Fibroblast of gingiva (primary cell): ENCODE measurements around the gene CIDEA.
A peak's percentile ranks its signal among the peaks of the same experiment; 100 is the strongest.
"Not testable (repeated sequence)": the region's sequence is repeated elsewhere in the genome, so short reads cannot be mapped to it uniquely, and the experiment has no call there.

Source experiments
- DNase-seq: peaks from one replicate; pipeline ENCODE4 v3.0.0-alpha.2; 2011; ENCODE audit warnings: low read depth

Gene CIDEA

GRCh38 chr18:12239431-12239830 lies 14.7 kb upstream of the CIDEA start:
- no peak for DNase-seq

DNA sequence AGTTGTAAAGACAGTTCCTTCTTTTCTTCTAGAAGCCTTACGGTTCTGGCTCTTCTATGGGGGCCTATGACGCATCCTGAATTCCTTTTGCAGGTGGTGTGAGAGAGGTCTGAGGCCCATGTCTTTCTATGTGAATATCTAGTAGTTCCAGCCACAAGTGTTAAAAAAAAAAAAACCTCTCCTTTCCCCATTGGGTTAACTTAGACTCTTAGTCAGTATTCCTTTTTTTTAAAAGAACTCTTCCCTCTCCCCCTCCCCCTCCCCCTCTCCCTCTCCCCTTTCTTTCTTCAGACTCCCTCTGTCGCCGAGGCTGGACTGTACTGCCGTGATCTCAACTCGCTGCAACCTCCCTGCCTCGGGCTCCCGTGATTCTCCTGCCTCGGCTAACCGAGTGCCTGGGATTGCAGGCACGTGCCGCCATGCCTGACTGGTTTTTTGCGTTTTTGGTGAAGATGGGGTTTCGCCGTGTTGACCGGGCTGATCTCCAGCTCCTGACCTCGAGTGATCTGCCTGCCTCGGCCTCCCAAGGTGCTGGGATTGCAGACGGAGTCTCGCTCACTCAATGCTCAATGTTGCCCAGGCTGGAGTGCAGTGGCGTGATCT lies 11.4 kb upstream of the CIDEA start:
- DNase-seq, result no peak

DNA sequence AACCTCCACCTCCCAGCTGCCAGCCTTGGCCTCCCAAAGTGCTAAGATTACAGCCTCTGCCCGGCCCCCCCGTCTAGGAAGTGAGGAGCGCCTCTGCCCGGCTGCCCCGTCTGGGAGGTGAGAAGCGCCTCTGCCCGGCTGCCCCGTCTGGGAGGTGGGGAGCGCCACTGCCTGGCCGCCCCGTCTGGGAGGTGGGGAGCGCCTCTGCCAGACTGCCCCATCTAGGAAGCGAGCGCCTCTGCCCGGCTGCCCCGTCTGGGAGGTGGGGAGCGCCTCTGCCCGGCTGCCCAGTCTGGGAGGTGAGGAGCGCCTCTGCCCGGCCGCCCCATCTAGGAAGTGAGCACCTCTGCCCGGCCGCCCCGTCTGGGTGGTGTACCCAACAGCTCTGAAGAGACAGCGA lies 10.9 kb upstream of the CIDEA start:
- DNase-seq, result not testable (repeated sequence)

- DNase-seq, result no peak
These were observed 8.4 kb upstream of the CIDEA start for GRCh38 chr18:12245793-12246135.

DNA sequence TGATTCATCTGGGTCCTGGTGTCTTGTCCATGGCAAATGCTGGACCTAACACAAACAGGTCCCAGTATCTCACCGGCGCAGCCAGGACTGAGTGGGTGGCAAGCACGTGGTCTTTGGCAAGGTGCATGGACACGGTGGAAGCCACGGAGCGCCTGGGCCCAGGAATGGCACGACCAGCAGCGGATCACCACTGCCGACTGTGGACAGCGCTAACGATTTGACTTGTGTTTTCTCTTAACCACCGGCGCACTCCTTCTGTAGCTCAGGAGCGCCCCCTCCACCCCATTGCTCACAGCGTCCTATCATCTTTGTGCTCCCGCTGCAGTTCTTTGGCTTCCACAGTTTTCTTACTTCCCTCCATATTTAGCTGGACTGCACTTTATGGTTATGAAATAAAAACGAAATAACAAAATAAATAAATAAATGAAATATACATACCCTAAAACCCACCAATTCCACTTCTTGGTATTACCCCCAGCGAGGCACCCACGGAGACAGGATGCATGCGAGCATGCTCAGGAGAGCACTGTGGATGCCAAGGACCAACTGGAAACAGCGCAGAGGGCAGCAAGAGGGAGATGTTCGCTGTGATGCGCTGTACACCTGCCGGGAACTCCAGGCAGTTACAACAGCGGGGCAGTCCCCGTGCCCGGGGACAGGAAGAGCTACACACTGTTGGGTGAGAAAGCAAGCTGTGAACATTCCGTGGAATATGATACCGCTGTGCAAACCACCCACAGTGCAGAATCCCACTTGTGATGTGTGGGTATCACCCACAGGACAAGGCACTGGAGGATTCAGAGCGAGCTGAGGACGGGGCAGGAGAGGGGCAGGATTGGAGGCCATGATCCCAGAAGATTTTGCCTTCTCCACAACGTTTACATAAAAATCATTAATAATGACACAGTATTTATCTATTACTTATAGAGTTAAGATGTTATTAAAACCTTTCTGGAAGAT lies 7.0 kb upstream of the CIDEA start:
- DNase-seq, result no peak

GRCh38 chr18:12247946-12248345 lies 6.2 kb upstream of the CIDEA start:
- DNase-seq, result no peak

GRCh38 chr18:12248926-12249720 lies 5.0 kb upstream of the CIDEA start:
- DNase-seq, result no peak

DNA sequence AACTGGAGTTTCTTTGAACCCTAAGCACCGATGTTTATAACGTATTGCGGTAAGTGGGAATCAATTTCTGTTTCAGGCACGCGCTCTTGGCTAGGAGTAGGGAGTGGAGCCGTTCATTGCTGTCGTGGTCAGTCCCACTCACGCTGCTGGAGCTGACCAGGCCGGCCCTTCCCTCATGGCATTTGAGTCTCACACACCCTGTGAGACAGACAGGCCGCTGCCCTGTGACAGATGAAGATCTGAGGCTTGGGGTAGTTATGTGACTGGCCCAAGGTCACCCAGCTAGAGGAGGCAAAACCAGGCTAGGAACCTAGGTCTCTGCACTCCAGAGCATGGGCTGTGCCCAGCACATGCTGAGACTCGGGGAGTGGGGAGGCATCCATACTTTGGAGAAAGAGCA lies 2.9 kb upstream of the CIDEA start:
- DNase-seq, result no peak

- no peak for DNase-seq
These were observed 2.1 kb upstream of the CIDEA start for GRCh38 chr18:12252061-12252460.

GRCh38 chr18:12253027-12253426 lies 1.1 kb upstream of the CIDEA start:
- DNase-seq, result no peak

DNA sequence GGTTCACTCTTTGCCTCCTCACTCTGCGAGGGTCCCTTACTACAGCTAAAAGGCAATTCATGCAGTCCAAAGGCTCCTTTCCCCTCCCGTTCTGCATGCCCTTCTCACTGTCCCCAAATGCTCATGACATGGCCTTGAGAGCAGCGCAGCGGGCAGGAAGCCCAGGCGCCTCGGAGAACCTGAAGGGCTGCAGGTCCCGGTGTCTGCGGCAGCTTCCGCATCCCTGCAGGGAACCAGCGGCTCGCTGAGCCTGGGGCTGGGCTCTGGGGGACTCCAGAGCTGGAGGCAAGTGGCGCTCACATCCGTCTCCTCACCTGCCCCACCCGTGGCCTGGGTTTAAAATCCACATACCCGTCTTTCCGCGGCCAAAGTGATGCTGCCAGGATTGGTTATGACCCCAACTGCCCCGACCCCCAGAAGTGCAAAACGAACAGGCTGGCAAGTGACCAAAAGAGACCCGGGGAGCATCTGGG lies 462 bp upstream of the CIDEA start:
- DNase-seq, result no peak

DNA sequence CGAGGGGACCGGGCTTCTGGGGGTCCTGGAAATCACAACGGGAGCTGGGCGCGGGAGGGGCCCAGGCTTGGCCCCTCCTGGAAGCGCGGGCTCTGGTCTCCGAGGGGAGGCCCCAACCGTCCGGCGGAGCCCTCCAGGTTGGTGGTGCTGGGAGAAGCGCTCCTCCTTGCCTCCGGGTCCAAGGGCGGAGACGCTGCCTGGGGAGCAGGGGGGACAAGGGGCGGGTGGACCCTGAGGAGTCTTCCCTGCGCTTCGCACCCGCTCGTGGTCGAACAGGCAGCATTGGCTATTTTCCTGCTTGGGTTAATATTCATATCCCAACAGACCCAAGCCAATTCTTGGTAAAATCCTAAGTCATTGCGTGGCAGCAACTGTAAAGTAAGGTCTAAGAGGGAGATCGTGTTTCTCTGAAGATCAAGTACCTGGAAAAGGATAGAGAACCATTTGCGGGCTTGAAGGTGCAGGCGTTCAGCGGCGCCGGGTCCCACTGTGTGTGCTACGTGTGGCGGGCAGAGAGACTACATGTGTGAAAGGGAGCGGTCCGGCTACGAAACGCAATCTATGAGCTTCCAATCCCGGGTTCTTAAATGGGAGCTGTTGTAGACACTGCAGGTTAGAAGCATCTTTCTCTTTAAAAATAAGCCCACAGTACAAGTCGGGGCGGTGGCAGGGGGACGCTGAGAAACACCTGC lies 805 bp downstream of the CIDEA start:
- no peak for DNase-seq

- DNase-seq, result no peak
These were observed 1.5 kb downstream of the CIDEA start for GRCh38 chr18:12255626-12256026.

DNA sequence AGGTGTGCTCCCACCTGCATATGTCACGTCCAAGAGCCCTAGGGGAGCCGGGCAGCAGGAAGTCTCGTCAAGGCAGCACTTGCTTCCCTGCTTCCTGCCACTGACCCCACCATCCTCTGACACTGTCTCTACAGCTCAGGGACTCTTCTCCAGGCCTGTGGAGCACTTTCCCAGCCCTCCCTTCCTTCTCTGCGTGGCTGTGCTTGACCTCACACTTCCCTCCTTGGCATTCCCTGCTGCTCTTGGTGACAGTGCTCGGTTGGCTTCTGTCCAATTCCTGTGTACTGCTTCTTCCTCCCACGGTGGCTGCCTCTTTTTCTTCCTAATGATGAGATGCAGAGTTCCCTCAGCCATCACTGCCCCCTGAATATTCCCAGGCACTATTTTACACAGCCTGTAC lies 2.8 kb downstream of the CIDEA start:
- no peak for DNase-seq

DNA sequence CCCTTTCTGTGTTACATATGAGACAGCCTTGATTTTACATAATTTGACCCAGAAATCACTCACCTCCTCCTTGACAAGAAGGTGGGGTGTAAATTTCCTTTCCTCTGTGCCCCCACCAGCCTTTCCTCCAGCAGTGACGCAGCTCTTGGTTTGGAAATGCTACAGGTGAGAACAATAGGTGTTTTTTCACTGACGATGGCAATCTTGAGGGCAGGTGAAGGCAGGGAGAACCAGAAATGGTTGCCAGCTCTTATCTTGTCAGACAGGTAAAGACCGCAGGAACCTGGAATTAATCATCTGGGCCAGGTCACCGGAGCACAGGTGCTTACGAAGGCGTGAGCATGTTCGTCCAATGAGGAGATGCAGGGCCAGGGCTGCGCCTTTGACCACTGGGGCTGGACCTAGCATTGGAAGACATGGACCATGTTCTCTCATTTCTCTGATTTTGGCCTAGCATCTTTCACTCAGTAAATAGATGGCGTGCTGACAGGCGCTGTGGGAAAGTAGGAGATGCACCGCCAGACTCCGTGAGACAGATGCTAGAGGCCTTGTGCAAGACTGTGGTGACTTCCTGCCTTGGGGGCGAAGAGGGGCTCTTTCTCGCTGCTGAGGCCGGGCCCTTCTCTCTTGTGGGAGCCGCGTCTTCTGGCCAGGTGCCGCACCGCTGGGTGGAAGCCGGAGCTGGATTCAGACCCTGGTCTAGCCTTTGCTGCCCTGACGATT lies 4.0 kb downstream of the CIDEA start:
- no peak for DNase-seq

GRCh38 chr18:12258719-12259705 lies 4.9 kb downstream of the CIDEA start:
- DNase-seq, result no peak

DNA sequence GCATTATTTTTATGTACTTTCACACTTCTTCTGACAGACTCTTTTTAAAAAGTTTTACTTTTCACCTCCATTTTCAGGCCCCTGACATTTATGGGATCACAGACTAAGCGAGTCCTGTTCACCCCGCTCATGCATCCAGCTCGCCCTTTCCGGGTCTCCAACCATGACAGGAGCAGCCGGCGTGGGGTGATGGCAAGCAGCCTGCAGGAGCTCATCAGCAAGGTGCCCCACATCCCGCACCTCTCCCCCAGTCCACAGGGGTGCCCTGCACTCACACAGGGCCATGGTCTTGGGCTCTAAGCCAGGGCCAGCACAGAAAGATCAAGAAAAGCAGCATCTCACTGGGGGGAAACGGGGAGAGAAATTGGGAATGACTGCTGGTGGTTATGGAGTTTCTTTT lies 8.6 kb downstream of the CIDEA start:
- no peak for DNase-seq

- no peak for DNase-seq
These were observed 10.7 kb downstream of the CIDEA start for GRCh38 chr18:12264864-12265263.

DNA sequence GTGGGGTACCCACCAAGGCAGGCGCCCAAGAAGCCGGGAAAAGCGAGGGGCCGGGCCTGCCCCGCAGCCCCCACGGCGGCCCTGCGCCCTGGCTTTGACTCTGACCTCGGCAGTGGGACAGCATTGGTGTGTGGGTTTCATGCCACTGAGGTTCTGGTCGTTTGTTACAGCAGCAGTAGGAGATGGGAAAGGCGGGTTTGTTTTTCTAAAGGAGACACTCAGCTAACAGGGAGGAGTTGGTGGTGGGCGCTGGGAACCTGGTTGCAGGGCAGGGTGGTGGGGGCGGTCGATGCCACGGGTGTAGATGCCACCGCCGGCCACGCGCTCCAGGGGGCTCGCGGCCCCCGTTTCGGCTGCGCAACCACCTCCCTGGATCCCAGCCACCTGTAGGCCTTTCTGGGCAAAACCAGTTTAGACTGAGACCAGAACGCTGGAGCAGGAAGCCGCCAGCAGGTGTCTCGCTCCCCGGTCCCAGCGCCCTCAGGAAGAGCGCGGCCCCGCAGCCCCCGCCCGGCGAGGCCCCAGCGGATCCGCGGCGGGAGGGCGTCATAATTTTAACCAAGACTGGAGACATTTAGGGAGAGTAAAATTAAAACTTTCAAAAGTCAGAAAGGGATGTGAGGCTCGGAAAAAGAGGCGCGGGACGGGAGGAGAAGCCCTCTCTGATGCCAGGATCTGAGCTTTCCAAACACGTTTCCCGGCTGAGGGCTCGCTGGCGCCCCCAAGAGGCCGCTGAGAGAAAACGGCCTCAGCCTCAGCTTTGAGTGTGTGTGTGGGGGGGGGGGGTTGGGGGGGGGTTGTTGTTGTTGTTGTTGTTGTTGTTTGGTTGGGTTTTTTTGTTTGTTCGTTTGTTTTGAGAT lies 17.4 kb downstream of the CIDEA start:
- DNase-seq, result peak; percentile 63
